Measurements from ENCODE around the gene SBDS. TPM values are rescaled to one million over a fixed set of nuclear protein-coding genes. Genes with fewer than 3 reads are reported as not detected.
"Not testable (repeated sequence)": the region's sequence is repeated elsewhere in the genome, so short reads cannot be mapped to it uniquely, and the experiment has no call there.

The SBDS gene
- total and polyA plus RNA-seq, 3 donors from 2014 or later: 54.3 to 92.2 (median 64.6) TPM

DNA sequence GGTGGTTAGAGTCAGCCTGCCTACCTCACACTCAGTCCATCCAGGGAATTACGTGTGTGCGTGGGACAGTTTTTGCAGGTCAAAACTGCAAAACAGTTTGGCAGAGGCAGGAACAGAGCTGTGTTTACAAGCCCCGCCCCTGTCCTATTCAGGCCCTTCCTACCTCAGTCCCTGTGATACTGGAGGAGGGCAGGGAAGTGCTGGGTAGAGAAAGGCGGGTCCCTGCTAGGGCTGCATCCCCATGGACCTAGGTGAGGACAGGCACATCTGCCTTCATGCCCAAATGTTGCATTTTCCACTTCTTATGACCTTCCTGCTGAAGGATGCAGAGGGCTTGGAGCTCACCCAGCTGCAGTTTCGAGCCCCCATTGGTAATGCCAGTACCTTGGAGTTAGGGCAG lies 25.1 kb downstream of the SBDS start:
- H3K4me3 ChIP-seq: no peak overlapping the region
- no peaks in the 10 kb centered on the region for H3K4me1 ChIP-seq
- TF ChIP-seq POLR2A (IDR thresholded peaks at IDR 0.05): no peak
- TF ChIP-seq, protein P1, sequence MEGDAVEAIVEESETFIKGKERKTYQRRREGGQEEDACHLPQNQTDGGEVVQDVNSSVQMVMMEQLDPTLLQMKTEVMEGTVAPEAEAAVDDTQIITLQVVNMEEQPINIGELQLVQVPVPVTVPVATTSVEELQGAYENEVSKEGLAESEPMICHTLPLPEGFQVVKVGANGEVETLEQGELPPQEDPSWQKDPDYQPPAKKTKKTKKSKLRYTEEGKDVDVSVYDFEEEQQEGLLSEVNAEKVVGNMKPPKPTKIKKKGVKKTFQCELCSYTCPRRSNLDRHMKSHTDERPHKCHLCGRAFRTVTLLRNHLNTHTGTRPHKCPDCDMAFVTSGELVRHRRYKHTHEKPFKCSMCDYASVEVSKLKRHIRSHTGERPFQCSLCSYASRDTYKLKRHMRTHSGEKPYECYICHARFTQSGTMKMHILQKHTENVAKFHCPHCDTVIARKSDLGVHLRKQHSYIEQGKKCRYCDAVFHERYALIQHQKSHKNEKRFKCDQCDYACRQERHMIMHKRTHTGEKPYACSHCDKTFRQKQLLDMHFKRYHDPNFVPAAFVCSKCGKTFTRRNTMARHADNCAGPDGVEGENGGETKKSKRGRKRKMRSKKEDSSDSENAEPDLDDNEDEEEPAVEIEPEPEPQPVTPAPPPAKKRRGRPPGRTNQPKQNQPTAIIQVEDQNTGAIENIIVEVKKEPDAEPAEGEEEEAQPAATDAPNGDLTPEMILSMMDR (IDR thresholded peaks at IDR 0.05): no peak
- H3K36me3 ChIP-seq (ENCODE audit: low read depth, missing control alignments): no peaks in the 10 kb centered on the region
- no peaks in the 10 kb centered on the region for H3K27me3 ChIP-seq
- intact Hi-C loops (cut with DNase I; ENCODE audit: low total_unique reads): no loop called here
- 85 to 87% methylated on average over 5 of the region's 5 CpGs for WGBS, 2 donors
- DNase-seq: no peak
- H3K27ac ChIP-seq: no peak overlapping the region
- H3K9me3 ChIP-seq: no peaks in the 10 kb centered on the region

DNA sequence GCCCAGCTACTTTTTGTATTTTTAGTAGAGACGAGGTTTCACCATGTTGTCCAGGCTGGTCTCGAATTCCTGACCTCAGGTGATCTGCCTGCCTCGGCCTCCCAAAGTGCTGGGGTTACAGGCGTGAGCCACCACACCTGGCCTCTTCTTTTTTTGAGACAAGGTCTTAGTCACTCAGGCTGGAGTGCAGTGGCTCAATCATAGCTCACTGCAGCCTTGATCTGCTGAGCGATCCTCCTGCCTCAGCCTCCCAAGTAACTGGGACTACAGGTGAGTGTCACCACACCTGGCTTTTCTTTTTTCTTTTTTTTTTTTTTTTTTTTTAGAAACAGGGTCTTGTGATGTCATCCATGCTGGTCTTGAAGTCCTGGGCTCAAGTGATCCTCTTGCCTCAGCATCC lies 26.4 kb downstream of the SBDS start:
- H3K27me3 ChIP-seq; intact Hi-C loops (cut with DNase I; ENCODE audit: low total_unique reads); H3K36me3 ChIP-seq (ENCODE audit: low read depth, missing control alignments); H3K4me3 ChIP-seq; H3K9me3 ChIP-seq; DNase-seq; H3K27ac ChIP-seq; H3K4me1 ChIP-seq: not testable (repeated sequence)
- 88 to 98% methylated on average over 5 of the region's 5 CpGs for WGBS, 2 donors

DNA sequence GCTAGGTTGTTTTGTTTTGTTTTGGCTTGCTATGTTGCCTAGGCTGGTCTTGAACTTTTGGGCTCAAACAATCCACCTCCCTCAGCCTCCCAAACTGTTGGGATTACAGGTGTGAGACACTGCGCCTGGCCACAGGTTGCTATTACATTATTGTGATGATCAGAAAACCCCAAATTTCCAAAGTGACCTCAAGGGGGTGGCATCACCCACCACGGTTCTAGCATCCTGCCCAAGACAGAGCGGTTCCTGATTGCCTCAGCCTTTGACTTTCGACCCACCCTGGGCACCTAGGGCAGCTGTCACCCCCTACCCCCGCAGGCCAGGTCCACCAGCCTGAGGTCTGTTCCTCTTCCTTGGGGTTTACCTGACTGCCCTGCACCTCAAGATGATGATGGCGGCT lies 28.4 kb downstream of the SBDS start:
- intact Hi-C loops (cut with DNase I; ENCODE audit: low total_unique reads): no loop called here
- DNase-seq: no peak

DNA sequence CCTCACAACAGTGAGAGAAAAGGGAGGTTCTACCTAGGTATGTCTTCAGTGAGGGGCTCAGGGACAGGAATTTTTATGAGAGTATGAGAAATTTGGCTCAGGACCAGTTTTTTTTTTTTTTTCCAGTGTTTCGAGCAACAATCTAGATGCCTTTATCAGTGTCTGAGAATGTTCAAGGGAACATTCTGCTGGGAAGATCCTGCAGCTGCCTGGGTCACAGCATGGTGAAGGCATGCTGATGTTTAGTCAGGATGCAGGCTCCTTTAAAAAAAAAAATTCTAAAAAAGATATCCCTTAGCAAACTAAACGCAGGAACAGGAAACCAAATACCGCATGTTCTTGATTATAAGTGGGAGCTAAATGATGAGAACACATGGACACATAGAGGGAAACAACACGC lies 31.0 kb downstream of the SBDS start:
- Histone ChIP-seq H3K36me3 (ENCODE audit: low read depth, missing control alignments) (no peaks in the 10 kb centered on the region), H3K27ac (no peak overlapping the region), H3K4me3 (no peak overlapping the region), H3K9me3 (no peaks in the 10 kb centered on the region), H3K4me1 (no peaks in the 10 kb centered on the region), H3K27me3 (no peaks in the 10 kb centered on the region)
- DNase-seq: peak; percentile 28
- no peak for TF ChIP-seq POLR2A (IDR thresholded peaks at IDR 0.05)
- TF ChIP-seq, protein P1 (IDR thresholded peaks at IDR 0.05): no peak
- intact Hi-C loops (cut with DNase I; ENCODE audit: low total_unique reads): no loop called here
- 24 to 31% methylated on average over 4 of the region's 4 CpGs for WGBS, 2 donors

More for the DNA sequence above, 28.4 kb downstream of the SBDS start:
- WGBS, 2 donors: 82 to 90% methylated on average over 4 to 6 of the region's 6 CpGs
- H3K36me3 ChIP-seq (ENCODE audit: low read depth, missing control alignments): no peaks in the 10 kb centered on the region
- no peaks in the 10 kb centered on the region for H3K27me3 ChIP-seq
- no peak for TF ChIP-seq POLR2A (IDR thresholded peaks at IDR 0.05)
- TF ChIP-seq, protein P1 (IDR thresholded peaks at IDR 0.05): no peak
- no peaks in the 10 kb centered on the region for H3K9me3 ChIP-seq
- no peak overlapping the region for H3K4me3 ChIP-seq
- no peak overlapping the region for H3K27ac ChIP-seq
- no peaks in the 10 kb centered on the region for H3K4me1 ChIP-seq

DNA sequence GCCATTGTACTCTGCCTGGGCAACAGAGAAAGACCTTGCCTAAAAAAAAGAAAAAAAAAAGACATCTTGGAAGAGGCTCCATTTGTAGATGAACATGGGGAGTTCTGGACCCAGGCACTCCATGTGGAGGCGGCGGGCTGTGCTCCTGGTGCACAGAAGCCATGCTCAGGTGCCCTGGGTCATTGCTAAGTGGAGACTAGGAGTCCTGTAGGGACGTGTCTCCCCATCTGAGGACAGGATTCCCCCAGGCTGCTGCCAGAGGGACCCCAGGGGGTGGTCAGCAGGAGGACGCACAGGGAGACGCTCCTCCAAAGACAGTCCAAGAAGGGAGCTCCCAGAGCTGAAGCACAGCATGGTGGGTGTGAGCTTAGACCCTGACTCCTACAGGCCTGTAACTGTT lies 34.3 kb downstream of the SBDS start:
- TF ChIP-seq POLR2A (IDR thresholded peaks at IDR 0.05): no peak
- TF ChIP-seq, protein P1 (IDR thresholded peaks at IDR 0.05): no peak
- H3K36me3 ChIP-seq (ENCODE audit: low read depth, missing control alignments): no peaks in the 10 kb centered on the region
- H3K27me3 ChIP-seq: no peaks in the 10 kb centered on the region
- no peaks in the 10 kb centered on the region for H3K9me3 ChIP-seq
- 88 to 94% methylated on average over 5 of the region's 5 CpGs for WGBS, 2 donors
- DNase-seq: no peak
- no peaks in the 10 kb centered on the region for H3K4me1 ChIP-seq
- intact Hi-C loops (cut with DNase I; ENCODE audit: low total_unique reads): no loop called here
- no peak overlapping the region for H3K4me3 ChIP-seq
- no peak overlapping the region for H3K27ac ChIP-seq
